Right ventricle myocardium superior (tissue), 1 donor: ENCODE measurements around the gene EFCAB8. TPM values are rescaled to one million over a fixed set of nuclear protein-coding genes. Genes with fewer than 3 reads are reported as not detected.
"Not testable (repeated sequence)": the region's sequence is repeated elsewhere in the genome, so short reads cannot be mapped to it uniquely, and the experiment has no call there.

ENCODE experiments used
- ATAC-seq: fragments of 200-7000 bp; cut with Tn5 transposase; one replicate; pipeline ENCODE4 v1.9.1; 2020; ENCODE audit warnings: mild to moderate bottlenecking; ENCODE audit not compliant: poor library complexity
- DNase-seq: peaks from one replicate; pipeline ENCODE4 v3.0.0-alpha.2; 2020
- intact Hi-C: fragments of 100-400 bp; cut with DNase I; formaldehyde crosslinking; loops from one replicate; pipeline ENCODE4 v1.11.2; 2022
- total RNA-seq: library from RNA; stranded (reverse); fragmentation: NEBNext Ultra II Directional; extraction: Animal tissue kit (Norgen Biotek cat#: 25700); gene quantifications from one replicate; pipeline ENCODE4 v1.2.1, GENCODE V29; 2021
- donor health status: DM: no; HTN: yes; CAD: no; lungs with severe emphysema.

The EFCAB8 gene
- total RNA-seq, 1 donor from 2014 or later = not detected

DNA sequence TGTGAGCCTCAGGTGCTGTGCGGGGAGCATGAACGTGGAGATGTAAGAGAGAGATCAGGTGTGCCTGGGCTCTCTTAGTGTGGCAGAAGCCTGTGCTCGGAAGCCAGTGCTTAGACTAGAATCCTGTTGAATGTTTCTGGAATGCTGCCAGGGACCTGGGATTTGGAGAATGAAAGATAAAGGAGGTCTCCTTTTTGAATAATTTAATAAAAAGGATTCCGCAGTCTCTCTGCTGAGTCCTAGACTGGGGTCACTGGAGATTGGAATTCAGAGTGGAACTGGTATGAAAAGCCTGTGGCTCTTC lies 18.8 kb upstream of the EFCAB8 start:
- ATAC-seq (no peak), DNase-seq (no peak)
- intact Hi-C loops = no loop called here

DNA sequence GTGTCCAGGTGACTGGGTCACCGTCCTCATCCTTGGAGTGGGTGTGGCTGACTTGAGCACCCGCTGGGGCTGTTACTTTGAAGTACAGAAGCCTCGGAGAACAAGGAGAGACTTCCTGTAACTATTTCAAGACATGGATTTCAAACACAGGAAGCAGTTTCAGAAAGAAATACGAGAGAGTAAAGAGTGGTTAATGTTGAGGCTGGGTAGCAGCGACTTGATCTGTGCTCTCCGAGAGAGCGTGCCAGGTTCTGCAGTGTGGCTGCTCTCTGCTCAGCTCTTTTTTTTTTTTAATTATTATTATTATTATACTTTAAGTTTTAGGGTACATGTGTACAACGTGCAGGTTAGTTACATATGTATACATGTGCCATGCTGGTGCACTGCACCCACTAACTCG lies 17.5 kb upstream of the EFCAB8 start:
- intact Hi-C loops = no loop called here
- peak; percentile 11 for ATAC-seq

DNA sequence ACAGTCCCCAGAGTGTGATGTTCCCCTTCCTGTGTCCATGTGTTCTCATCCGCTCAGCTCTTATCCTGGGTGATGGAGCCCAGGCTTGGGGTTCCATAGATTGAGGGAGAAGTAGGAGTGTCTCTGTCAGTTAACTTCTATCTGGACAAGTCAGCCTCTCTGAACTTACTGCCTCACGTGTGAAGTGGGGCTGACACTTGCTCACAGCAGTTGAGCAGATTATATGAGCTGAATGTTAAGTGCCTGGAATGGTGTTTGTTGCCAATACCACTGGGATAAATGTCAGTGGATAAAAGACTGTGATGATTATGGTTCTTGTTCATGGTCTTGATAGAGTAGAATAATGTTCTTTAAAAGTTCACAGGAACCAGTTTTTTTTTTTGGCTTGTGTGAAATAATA lies 17.1 kb upstream of the EFCAB8 start:
- DNase-seq (no peak), ATAC-seq (peak; percentile 70)
- intact Hi-C loops = no loop called here

More for the DNA sequence above, 17.5 kb upstream of the EFCAB8 start:
- no peak for DNase-seq

DNA sequence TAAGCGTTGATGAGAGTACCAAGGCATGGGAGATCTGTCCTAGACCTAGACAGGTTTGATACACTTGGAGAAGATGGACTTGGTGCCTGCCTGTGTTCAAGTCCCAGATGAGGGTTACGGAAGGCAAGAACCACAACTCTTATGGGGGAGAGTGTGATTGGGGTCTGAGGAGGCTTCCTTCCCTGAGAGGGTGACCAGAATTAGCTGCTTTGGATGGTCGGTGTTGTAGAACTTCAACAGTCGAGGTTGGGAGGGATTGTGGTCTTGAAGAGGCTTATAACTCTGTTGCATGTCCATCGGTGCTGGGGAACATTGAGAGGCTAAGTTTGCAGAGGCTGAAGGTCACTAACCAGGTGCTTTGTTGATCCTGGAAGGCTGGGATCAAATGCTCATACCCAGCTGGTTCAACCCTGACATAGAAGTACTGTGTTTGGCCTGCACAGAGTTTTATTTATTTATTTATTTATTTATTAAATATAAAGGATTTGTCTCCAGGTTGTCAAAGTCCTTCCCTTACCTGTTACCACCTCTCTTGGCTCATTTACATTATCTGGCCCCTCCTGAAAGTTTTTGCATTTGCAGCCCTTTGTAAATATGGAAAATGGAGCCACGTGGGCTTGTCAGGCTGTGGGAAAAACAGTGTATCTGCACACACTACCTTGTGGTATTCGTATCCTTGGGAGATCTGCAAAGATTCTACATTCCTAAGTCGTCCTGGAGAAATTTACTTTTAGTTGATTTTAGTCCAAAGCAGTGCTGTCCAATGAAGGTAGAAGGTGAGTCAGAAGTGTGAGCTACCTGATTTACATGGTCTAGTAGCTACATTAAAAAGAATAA lies 15.8 kb upstream of the EFCAB8 start:
- ATAC-seq = no peak
- DNase-seq = no peak
- intact Hi-C loops = no loop called here

DNA sequence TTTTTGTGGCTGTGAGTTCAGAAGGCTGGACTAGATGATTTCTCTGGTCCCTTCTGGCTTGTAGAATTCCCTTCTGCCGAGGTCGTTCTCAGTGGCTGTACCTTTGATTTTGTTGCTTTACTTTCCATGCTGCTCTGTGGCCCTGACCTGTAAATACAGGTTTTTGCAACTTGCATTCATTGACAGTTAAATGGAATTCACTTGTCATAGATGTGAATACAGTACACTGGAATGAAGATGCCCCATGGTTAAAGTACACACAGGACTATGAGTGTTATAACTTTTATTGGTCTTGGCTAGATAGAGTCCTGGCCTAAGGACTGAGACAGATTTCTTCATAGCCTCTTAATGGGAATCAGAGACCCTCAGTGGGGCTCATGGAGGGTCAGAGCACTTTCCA lies 12.9 kb upstream of the EFCAB8 start:
- DNase-seq = no peak
- intact Hi-C loops = no loop called here
- ATAC-seq = no peak

DNA sequence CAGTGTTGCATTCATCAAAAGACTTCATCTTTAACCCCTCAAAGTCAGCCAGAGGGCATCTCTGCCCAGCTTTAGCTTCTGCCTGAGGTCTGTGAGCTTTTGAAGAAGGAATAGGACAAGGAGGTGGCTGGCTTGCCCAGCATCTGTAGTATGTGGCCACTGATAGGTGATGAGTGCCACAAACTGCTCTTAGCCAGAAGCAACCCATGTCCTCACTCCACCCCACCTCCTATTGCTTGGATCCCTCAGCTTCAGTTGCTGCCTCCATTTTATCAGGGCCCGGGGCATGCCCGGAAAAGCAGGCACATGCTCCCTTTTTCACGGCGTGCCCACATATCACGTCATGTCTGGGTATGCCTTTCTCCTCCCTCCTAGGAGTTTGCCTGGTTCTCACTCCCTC lies 11.9 kb upstream of the EFCAB8 start:
- intact Hi-C loops = no loop called here
- ATAC-seq = no peak

DNA sequence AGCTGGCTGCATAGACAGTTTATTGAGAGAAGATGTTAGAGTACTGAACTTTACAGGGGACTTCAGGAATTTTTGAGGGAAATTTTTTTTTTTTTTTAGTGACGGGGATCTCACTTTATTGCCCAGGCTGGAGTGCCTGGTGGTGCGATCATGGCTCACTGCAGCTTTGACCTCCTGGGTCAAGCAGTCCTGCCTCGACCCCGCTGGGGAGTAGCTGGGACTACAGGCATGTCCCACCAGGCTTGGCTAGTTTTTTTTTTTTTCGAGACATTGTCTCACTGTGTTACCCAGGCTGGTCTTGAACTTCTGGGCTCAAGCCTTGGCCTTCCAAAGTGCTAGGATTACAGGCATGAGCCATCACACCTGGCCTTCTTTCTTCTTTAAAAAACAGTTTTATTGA lies 10.8 kb upstream of the EFCAB8 start:
- ATAC-seq (no peak), DNase-seq (no peak)
- intact Hi-C loops = no loop called here

More for the DNA sequence above, 11.9 kb upstream of the EFCAB8 start:
- DNase-seq = no peak

DNA sequence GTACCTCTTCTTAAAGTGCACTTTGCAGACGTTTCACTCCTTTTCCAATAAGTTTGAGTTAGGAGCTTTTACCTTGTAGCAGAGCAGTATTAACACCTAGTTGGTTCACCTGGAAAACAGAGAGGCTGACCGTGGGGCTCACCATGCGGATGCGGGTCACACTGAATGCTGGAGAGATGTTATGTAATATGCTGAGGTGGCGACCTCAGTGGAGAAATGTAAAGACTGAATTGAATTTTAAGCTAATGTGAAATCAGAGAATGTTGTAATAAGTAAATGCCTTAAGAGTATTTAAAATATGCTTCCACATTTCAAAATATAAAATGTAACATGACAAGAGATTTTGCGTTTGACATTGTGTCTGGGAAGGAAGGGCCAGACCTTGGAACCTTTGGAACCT lies 9.9 kb upstream of the EFCAB8 start:
- DNase-seq = no peak
- intact Hi-C loops = no loop called here
- no peak for ATAC-seq

DNA sequence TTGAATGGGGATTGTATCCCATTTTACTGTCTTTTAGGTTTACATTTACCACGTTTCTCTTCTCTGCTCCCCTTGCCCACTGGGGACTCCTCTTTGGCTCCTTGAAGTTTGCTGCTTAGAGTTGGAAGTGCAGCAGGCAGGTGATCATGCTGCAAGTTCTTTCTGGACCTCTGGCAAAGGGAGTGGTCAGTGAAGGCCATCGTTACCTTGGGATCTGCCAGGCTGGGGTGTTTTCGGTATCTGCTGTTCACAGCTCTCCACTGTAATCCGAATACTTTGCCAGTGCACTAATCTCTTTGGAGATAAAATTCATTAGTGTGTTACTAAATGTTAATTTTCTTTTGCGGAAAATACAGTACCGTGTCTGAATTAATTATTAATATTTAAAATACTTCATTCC lies 9.1 kb upstream of the EFCAB8 start:
- no peak for ATAC-seq
- DNase-seq = no peak

DNA sequence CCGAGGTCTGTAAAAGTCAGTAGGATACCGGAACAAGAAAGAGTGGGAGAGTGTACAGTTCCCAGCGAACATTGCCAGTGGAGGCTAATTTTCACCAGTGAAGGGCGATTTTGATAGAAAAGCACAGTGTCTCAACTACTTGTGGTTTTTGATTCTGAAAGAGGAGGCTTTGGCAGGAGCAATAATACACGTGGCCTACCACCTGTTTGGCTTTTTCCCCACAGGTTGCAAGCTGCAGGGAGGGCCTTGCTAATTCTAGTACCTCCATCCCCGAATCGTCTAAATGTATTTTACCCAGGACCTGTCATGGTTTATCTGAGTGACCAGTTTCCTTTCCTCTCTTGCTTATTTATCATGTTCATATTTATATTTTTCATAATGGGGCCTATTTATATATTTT lies 3.3 kb upstream of the EFCAB8 start:
- intact Hi-C loops = no loop called here
- ATAC-seq = no peak
- DNase-seq = no peak

More for the DNA sequence above, 9.1 kb upstream of the EFCAB8 start:
- intact Hi-C loops = no loop called here

DNA sequence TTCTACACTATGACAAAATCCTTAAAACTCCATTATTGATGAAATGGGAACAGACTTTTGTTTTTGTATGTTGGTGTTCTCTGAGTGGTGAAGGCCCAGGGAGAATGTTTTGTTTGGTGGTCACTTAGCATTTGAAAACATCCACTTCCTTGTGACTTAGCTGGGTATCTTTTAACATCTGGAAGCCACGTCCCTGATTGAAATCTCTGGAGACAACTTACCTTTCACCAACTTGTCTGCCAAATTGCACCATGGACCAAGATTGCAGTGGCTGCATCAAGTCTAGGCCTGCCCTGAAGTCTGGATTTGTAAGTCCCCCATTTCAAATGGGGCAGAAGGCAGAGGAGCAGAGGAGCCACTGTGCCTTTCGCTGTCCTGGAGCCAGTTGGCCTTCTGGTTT lies 534 bp upstream of the EFCAB8 start:
- intact Hi-C loops = no loop called here
- DNase-seq (no peak), ATAC-seq (no peak)

DNA sequence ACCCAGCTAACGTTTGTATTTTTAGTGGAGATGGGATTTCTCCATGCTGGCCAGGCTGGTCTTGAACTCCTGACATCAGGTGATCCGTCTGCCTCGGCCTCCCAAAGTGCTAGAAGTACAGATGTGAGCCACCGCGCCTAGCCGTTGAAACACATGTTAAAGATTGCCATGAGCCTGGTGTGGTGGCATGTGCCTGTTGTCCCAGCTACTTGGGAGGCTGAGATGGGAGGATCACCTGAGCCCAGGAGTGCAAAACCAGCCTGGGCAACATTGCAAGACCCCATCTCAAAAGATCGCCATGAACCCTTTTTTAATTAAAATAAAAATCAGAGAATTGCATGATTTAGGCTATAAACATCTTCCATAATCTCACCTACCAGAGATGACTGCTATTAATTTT lies 2.7 kb downstream of the EFCAB8 start:
- no peak for DNase-seq
- intact Hi-C loops = no loop called here
- no peak for ATAC-seq

DNA sequence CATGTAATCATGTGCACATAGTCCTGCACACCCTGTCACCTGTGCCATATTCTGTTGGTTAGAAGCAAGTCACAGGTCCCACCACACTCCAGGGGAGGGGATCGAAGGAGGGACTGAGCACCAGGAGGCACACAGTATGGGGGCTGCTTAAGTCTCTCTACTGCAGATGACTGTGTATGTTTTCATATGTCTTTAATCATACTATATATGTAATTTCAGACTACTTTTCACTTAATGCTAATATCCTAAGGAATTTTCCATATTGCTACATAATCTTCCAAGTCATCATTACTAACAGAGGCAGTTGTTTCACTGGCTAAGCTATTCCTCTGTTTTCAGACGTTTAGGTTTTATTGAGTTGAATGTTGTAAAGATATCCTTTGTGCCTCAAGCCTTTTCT lies 10.8 kb downstream of the EFCAB8 start:
- DNase-seq (no peak), ATAC-seq (no peak)
- intact Hi-C loops = no loop called here

DNA sequence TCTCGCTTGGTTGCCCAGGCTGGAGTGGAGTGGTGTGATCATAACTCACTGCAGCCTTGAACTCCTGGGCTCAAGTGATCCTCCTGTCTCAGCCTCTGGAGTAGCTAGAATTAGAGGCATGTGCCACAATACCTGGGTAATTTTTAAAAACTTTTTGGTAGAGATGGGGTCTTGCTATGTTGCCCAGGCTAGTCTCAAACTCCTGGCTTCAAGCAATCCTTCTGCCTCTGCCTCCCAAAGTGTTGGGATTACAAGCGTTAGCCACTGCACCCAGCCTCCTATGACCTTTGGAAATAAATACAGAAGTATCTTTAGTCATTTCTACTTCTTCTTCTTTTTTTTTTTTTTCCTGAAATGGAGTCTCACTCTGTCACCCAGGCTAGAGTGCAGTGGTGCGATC lies 11.8 kb downstream of the EFCAB8 start:
- DNase-seq, ATAC-seq, intact Hi-C loops: not testable (repeated sequence)

DNA sequence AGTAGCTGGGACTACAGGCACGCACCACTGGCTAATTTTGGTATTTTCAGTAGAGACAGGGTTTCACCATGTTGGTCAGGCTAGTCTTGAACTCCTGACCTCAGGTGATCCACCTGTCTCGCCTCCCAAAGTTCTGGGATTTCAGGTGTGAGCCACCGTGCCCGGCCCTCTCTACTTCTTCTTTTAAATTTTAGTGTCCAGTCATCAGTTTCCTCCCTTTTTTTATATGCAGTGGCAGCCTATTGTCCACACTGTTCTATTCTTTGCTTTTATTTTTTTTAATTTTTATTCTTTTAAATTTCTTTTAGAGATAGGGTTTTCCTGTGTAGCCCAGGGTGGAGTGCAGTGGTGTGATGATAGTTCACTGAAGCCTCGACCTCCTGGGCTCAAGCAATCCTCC lies 12.3 kb downstream of the EFCAB8 start:
- DNase-seq (no peak), ATAC-seq (no peak)
- intact Hi-C loops = no loop called here

DNA sequence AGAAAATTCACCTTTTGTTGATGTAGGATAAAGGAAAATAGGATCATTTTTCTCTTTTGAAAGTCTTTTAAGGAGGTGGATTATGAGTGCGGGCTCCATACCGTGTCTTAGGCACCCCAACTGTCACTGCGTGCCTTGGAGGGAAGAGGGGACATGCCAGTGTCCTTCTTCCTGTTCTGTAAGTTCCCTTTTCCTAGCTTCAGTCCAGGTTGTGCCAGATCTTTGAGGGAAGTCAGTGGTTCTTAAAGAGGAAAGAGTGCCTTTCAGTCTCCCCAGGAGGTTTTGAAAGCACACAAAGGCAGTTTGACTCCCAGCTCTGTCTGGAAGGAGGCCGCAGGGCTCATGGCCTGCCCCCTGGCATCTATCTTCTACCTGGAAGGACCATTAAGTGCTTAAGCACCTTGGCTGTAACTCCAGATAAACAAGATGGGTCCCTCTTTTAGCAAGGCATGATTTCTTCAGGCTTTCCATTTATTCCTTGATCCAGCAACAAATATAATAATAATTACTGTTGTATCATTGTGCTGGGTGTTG lies 13.0 kb downstream of the EFCAB8 start:
- no peak for DNase-seq
- intact Hi-C loops = no loop called here
- peak; percentile 57 for ATAC-seq

DNA sequence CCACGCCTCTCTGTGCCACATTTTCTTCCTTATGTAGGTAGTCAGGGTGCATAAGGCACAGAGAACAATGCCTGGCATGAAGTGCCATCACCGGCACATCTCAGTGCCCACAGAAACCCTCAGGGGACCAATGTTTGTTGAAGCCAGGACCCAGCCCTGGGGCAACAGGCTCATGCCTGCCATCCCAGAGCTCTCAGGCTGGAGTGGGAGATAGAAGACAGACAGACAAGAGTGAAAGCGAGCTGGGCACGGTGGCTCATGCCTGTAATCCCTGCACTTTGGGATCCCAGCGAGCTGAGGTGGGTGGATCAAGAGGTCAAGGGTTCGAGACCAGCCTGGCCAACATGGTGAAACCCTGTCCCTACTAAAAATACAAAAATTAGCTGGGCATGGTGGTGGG lies 13.5 kb downstream of the EFCAB8 start:
- DNase-seq = no peak
- ATAC-seq = no peak
- intact Hi-C loops = no loop called here

DNA sequence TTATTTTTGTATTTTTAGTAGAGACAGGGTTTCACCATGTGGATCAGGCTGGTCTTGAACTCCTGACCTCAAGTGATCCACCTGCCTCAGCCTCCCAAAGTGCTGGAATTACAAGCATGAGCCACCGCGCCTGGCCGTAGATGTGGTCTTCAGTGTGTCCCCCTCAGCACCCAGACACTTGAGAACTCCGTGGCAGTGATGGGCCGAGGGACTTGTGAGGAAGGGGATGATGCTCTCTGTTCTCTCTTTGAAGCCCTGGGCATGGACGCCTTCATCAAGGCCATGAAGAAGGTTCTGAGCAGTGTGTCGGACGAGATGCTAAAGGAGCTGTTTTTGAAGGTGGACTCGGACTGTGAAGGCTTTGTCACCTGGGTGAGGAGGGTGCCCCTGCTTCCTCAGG lies 16.9 kb downstream of the EFCAB8 start:
- intact Hi-C loops = no loop called here
- ATAC-seq (no peak), DNase-seq (no peak)

DNA sequence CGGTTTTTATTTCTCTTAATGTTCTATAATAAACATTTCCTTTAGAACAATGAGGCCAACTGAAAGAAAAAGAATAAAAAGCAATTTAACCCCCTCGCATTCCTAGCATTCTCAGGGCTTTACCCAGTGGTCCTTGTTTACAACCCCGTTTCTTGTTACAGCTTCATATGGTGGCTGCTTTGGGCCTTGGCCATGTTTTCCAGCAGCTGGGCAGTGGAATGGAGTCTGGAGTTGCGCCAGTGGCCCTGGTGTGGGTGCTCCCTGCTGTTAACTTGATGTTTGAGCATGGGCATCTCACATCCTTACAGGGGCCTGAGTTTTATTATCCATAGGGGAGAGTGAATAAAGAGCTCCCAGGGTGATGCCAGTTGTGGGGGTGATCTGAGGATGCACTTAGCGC lies 18.8 kb downstream of the EFCAB8 start:
- intact Hi-C loops = no loop called here
- no peak for ATAC-seq
- no peak for DNase-seq

DNA sequence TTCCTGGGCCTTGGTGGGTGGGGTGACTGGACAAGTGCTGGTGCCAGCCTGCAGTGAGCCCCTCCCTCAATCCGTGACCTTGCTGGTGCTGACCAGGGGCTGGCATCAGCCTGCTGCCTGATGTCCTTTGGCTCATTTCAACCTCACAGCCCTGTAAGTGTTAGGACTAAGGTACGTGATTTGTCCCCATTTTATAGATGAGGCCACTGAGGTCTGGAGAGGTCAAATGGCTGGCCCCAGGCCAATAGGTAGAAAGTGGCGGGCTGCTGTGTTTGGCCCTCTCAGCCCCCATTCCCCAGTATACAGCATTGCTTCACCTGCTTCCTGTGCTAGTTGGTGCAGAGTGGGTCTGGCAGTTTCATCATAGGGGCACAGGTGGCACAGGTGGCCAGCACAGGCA lies 20.1 kb downstream of the EFCAB8 start:
- DNase-seq = no peak
- ATAC-seq = no peak
- intact Hi-C loops = no loop called here

DNA sequence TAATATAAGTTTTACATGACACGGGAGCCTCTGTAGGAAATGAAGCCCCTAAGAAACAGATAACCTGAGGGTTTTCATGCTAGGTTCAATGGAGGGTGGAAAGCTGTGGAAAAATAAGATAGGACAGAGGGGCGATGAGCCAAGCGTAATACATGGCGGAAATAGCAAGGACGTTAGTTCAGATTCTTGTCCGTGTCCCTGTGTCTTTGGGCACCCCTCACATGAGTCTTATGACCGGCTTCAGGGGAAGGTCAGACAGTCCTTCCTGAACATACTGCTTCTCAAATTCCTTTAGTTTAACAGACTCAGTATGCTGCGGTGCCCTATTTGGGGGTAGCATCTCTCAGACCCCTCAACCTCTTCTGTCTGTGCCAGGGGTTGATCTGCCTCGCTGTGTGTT lies 20.8 kb downstream of the EFCAB8 start:
- no peak for ATAC-seq
- no peak for DNase-seq
- intact Hi-C loops = no loop called here
